COR-L47 (cell line): Measurements from ENCODE around the gene BAD.
A peak's percentile ranks its signal among the peaks of the same experiment; 100 is the strongest.
"Not testable (repeated sequence)": the region's sequence is repeated elsewhere in the genome, so short reads cannot be mapped to it uniquely, and the experiment has no call there.

Source experiments
- DNase-seq: peaks from one replicate; lab custom pipeline; 2025; lab: John Stamatoyannopoulos, UW

The BAD gene

GRCh38 chr11:64256300-64256699 is 28.2 kb downstream of the BAD start:
- no peak for DNase-seq

GRCh38 chr11:64255135-64256128 is 29.0 kb downstream of the BAD start:
- DNase-seq = no peak

DNA sequence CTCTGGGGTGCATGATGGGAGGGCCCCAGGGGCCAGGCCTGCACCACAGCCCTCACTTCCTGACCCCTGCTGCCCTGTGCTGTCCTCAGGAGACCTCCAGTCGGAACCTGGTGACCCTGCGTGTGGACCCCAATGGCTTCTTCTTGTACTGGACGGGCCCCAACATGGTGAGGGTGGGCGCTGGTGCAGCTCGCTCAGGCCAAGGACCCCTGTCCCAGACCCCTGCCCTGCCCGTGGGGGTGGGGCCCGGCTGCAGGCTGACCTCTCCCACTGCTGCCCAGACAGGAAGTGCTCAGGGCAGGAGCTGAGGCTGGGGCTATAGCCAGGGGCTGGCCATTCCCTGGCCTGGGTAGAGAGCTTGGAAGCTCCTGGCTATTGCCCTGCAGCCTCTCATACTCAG is 30.1 kb downstream of the BAD start:
- DNase-seq = no peak

DNA sequence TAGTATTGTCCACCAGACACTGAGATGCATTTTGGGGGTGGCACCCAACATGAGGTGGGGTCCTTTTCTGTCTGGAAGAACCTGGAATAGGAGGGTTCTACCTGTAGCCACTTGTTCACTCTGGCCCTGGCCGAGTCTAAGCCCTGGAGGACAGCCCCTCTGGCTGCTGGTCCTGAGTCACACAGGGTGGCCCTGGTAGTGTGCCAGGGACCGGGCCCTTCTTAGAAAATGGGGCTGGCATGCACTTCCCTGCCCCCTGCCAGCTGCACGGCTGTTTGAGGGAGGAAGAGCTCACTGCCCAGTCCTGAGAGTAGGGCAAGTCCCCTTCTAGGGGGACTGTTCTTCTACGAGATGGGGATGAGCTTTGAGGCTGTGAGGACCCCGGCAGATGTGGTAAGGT is 31.0 kb downstream of the BAD start:
- DNase-seq = no peak

DNA sequence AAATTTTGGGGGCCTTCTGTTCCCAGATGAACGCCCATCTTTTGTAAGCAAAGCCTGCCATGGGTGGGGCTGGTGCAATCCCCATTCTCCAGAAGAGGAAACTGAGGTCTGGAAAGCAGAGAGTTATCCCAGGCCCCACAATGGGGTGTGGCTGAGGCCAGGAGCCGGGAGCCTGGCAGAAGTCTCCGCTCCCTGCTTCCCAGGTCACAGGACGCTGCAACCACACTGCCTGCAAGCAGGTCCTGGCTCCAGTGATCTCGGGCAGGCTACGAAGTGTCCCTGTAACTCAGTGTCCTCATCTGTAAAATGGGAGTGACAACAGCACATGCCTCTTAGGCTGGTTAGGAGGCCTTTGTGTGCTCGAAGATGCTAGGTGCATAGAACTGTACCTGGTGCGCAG is 31.4 kb downstream of the BAD start:
- DNase-seq = no peak

GRCh38 chr11:64252003-64252872 is 32.2 kb downstream of the BAD start:
- DNase-seq = no peak

- no peak for DNase-seq
These were observed 32.8 kb downstream of the BAD start for GRCh38 chr11:64251753-64252002.

DNA sequence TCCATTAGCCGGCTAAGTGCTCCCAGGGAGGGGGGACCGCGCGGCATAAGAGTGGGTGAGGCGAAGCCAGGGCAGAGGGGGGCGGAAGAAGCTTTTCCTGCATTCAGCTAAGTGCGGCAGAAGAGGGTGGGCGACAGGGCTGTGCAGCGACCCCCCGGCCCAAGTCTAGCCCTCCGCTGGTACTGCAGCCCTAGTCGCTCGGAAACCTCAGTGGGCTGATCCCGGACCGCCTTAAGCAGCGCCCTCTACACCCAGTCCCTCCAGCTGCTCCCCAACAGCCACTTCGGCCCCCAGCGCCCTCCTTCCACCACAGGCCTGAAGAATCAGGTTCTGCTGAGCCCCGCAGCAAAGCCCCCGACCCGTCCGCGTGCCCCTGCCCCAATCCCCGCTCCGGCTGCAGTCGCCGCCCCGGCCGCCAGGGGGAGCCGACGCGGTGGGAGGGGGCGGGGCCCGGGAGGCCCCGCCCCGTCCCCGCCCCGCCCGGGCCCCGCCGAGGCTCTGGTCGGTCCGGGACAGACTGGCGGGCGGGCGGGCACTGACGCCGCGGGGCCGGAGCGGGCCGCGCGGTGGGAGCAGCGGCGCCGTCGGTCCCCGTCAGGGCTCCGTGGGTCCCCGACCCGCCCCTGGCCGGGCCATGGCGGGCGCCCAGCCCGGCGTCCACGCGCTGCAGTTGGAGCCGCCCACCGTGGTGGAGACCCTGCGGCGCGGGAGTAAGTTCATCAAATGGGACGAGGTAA is 33.3 kb downstream of the BAD start, which contains the start of gene PLCB3:
Gene PLCB3, plus strand, starts transcription at position 515 of the 737 bp plus-strand sequence. Its CDS starts 120 bp downstream, at position 635.
- DNase-seq = no peak

DNA sequence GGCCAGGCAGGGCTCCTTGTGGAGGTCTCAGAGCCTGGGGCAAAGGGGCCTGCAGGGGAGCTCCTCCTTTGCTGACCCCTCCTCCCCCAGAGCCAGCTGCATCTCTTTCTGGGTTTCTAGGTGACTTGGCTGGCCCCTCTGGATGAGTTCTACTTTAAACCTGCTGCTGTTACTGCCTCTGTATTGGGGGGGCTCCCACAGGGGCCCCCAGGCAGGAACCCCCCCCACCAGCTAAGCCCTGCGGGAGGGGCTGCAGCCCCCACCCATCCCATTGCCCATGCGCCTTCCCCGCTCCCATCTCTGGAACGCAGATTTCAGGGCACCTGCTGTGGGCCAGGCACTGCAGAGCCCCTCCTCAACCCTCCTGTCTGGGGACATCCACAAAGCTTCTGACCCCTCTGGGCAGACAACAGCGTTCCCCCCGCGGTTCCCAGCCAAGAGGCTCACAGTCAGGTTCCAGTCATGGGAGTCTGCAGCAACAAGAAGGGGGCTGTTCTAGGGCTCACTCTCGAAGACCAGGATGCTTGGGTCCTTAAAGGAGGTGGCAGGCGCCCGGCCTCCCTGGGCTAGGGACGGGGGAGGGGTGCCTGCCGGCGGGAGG is 34.0 kb downstream of the BAD start:
- DNase-seq = peak; percentile 55

DNA sequence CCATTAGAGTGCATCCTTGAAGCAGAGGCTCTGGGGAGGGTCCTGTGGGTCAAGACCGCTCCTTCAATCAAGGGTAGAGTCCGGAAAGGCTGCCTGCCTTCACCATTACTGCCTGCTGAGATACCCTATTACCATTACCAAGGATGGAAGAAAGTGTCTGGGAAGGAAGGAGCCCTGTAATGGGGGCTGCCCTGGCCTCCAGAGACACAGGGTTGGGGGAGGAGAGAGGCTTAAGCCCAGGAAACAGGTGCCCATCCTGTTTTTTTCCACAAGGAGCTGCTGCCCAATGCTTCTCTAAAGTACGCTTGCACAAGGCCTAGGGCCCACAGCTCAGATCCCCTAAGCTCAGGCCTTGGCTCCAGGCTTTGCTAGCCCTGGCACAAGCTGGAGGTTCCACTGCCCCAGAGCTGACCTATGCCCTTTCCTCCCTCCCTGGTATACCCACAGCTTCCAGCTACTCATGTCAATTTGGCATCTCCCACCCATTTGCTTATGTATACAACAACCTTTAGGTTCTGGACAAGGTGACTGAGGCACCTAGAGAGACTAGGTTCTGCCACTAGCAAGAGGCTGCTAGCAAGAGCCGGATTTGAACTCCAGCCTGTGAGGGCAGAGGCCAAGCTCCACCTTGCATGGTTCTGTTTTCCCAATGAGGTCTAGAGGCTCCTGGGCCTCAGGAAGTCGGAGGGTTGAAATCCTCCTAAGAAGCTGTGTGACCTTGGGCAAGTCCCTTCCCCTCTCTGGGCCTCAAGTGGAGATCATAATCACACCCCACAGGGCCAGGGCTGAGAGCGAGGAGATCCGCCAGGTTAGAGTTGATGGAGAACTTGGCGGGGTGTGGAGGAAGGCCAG is 34.7 kb downstream of the BAD start:
- no peak for DNase-seq

DNA sequence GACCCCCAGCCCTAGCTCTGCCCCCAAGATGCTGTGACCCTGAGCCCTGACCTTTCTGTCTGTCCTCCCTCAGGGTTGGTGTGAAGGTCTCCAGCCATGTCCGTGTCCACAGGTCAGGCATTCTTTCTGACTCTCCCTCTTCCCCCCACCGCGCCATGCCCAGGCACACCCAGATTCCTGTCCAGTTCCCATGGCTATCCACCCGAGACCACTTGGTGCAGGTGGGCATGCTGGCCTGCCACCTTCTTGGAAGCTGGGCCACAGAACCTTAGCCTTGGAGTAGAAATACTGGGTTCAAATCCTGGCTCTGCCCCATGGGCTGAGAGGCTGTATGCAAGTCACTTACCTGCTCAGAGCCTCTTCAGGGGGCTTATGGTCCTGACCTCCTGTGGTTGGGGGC is 35.4 kb downstream of the BAD start:
- no peak for DNase-seq

- no peak for DNase-seq
These were observed 35.9 kb downstream of the BAD start for GRCh38 chr11:64248578-64248977.

DNA sequence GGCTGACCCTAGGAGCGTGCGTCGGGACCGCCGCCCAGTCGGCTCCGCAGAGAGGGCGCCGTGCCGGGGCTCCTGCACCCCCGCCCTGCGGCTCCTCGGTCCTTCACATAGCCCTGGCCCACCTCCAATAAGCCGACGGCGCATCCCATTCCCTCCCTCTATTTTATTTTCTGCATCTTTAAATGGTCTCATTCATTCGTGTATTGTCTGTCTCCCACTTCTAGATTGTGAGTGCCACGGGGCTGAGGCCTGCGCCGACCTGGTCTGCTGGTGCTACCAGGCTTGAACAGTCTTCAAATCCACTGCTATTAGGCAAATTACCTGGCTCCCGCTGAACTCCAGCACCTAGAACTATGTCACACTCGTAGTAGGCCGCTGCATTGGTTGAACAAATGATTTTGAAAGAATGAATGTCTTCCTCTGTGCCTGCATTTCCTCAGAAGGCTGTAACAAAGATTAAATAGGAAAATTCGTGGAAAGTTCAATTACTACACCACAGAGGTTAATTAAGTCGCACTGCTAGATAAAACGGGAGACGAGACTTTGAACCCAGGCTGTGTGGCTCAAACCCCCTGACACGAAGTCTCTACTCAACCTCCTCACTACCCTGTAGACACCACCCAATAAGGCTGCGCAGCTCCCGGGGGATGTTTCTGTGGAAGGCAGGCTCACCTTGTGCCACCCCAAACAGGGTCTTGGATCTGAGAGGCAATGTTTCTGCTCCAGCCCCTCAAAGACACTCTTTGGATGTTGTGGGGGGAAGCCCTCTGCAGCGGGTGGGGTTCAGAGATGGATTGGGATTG is 36.5 kb downstream of the BAD start:
- no peak for DNase-seq

- peak; percentile 85 for DNase-seq
These were observed 37.4 kb downstream of the BAD start, which contains the start of gene PPP1R14B for GRCh38 chr11:64246871-64247728. Gene PPP1R14B, minus strand, starts transcription at chr11:64246943. Its CDS starts 270 bp downstream, at chr11:64246673.

DNA sequence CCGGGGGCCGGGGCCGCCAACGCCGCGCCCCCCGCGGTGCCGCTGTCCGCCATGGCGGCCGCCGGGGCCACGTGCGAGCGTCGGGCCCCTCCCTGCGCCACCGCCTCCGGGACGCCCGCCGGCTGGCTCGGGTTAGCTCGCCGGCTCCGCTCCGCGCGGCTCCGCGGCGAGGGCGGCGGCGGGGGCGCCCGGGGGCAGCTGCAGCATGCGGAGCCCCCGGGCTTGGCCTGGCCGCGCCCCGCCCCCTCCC is 37.9 kb downstream of the BAD start:
- not testable (repeated sequence) for DNase-seq

GRCh38 chr11:64245797-64246620 is 38.5 kb downstream of the BAD start:
- DNase-seq = no peak

DNA sequence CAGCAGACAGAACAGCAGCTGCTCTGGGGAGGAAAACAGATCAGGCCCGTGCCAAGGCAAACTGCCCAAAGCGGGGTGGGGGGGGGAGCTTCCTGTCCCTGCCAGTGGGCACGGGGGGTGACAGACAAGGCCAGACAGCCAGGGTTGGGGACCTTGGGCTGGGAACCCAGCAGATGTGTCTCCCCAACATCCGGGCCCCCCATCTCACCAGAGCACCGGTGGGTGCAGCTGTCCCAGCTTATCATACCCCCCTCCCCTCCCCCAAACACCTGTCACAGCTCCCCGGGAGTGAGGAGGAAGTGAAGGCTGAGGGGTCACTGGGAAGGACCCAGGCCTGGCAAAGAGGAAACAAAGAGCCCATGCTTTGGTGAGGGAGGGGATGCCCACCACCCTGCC is 39.1 kb downstream of the BAD start:
- peak; percentile 55 for DNase-seq

DNA sequence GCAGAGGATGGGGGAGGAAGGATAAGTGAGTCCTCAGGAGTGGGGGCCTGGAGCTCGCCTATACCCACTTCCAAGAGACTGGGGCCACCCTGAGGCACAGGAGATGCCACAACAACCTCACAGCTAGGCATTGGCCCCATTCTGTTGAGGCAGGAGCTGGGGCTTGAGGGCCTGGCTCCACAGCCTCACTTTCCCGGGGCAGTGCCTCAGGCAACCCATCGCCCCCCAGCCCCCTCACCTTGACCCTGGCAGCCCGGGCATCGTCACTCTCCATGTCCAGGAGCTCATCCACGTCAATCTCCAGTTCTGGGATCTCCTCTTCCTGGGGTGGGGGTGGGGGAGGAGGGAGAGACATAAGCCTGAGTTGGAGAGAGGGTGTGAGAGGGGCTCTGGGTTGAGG is 39.5 kb downstream of the BAD start:
- DNase-seq = no peak
